Measurements from ENCODE around the gene RMI1.
"Not testable (repeated sequence)": the region's sequence is repeated elsewhere in the genome, so short reads cannot be mapped to it uniquely, and the experiment has no call there.

The RMI1 gene

GRCh38 chr9:83980395-83981125, at the start of gene RMI1:
RMI1 (plus strand) TSS chr9:83980805; CDS start chr9:84000987, 20,182 bp downstream.
- DNase-seq = peak; percentile 97 to 99 (median 99)

- DNase-seq = no peak
These were observed 49.7 kb upstream of the RMI1 start for GRCh38 chr9:83930881-83931280.

DNA sequence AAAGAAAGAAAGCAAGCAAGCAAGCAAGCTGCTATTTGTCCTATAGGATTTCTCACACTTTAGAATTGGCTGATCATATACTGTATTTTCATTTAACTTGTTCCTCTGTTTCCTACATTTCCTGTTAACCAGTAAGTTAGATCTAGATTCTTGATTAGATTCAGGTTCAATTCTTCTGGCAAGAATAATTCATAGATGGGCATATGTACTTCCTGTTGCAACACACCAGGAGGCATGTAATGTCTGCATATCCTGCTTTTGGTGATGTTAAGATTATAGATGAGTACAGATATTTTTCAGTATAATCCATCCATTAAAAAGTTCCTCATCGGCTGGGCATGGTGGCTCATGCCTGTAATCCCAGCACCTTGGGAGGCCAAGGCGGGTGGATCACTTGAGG, 48.6 kb upstream of the RMI1 start:
- DNase-seq = no peak

GRCh38 chr9:83932851-83933250, 47.8 kb upstream of the RMI1 start:
- no peak for DNase-seq

DNA sequence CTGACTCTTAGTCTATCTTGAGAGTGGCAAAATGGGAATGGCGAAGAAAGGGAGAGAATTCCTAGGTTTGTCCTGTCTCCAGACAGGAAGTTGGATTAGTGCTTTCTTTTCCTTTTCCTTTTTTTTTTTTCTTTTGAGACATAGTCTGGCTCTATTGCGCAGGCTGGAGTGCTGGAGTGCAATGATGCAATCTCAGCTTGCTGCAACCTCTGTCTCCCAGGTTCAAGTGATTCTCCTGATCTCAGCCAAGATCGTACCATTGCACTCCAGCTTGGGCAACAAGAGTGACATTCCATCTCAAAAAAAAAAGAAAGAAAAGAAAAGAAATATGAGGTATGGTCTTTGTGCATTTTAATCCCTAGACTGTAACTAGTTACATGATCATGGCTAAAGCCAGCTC, 46.8 kb upstream of the RMI1 start:
- no peak for DNase-seq

DNA sequence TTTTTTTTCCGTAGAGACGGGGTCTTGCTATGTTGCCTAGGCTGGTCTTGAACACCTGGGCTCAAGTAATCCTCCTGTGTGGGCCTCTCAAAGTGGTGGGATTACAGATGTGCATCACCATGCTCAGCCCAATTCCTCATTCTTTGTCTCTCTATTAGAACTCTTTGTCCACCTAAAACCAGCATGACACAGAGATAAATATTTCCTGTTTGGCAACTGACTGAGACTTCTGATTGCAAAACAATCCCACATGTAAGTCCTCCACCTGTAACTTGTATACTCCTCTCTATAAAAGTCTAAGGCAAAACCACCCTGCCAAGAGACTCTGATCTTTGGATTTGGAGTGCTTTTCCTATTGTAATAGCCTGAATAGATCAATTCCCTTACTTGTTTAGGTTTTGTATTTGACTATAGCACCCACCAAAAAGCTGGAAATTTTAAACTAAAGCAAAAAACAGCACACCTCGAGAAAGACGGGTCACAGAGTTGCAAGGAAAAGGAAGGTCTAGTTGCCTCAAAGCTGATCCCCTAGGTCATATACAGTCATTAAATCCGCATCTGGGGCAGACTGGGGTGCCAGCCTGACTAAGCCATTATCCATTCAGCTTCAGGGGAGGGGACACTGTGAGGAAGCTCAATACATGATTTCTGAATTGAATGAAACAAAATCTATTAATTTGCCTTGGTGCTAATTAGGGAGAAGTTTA, 45.9 kb upstream of the RMI1 start:
- no peak for DNase-seq

DNA sequence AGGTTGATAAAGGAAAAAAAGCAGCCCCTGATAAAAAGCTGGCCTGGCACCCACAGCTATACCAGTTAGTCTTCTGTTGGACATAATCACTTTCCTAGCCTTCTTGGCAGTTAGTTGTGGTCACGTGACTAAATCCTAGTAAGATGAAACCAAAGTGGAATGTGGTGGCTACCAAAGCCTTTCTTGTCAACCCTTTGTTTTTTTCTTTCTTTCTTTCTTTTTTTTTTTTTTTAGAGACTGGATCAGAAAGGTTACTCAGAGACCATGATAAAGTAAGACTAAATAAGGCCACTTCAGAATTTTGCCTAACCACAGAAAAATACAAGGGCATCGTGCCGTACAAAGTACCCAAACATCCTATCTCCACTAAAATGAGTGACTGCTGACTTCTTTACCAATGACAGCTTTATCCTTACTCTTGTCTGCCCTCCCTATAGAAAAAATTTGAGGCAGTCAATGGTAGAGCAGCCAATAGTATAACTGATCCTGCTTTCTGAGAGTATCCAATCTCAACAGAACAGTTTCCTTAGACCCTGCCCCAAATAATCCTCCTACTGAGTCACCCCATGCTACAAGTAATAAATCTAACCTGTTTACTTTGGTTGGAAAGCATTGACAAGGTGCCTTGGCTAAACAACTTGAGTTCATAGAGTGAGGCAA, 45.2 kb upstream of the RMI1 start:
- DNase-seq = no peak

- no peak for DNase-seq
These were observed 44.1 kb upstream of the RMI1 start for GRCh38 chr9:83936523-83936922.

GRCh38 chr9:83937861-83938455, 42.6 kb upstream of the RMI1 start:
- DNase-seq = no peak

GRCh38 chr9:83940590-83941303, 39.9 kb upstream of the RMI1 start:
- no peak for DNase-seq

DNA sequence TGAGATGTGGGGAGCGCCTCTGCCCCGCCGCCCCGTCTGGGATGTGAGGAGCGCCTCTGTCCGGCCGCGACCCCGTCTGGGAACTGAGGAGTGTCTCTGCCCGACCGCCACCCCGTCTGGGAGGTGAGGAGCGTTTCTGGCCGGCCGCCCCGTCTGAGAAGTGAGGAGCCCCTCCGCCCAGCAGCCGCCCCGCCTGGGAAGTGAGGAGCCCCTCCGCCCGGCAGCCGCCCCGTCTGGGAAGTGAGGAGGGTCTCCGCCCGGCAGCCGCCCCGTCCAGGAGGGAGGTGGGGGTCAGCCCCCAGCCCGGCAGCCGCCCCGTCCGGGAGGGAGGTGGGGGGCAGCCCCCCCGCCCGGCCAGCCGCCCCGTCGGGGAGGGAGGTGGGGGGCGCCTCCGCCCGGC, 32.5 kb upstream of the RMI1 start:
- DNase-seq = not testable (repeated sequence)

GRCh38 chr9:83956086-83956435, 24.5 kb upstream of the RMI1 start:
- no peak for DNase-seq

DNA sequence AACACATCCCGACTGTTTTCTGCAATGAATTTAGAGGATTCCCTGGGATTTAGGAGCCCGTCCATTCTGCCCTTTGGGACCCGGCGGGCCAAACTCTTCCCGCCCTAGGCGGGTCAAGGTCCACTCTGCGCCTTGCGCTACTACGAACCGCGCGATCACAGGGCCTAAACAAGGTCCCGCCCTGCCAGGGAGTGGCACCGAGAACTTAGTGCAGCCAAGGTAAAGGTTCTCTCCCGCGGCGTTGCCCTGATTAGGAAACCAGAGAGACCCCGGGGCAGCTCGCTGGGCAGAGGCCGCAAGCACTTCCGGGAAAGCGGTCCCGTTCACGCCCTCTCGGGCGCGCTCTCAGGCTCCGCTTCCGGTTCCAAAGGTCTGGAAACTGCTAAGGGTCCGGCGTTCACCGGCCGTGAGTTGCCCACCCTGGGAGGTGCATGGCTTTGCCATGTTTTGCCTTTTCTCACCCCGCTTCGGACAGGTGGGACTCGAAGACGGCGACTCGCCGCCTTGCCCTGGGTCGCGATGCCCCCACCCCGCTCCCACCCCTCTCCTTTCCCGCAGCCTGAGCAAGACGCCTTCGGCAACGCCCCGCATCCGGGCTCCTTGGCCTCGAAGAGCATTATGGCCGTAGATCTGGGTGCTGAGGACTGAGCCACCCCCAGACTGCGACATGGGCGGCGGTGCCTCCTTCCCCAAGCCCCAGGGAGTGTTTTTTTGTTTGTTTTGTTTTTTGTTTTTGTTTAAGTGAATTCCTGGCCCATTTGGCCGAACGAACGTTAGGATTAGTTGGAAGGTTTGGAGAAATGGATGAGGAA, 24.0 kb upstream of the RMI1 start:
- peak; percentile 17 to 37 (median 24) for DNase-seq

DNA sequence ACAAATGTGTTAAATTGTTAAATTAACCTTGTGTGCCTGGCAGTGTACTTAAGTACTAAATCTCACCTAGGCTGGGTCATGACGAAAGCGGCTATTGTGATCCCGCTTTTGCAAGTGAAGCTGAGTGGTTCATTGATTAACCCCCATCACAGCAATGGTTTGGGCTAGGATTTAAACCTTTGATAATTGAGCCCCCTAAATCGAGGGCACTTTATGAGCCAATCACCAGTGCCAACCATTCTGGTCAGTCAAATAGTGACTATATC, 23.4 kb upstream of the RMI1 start:
- DNase-seq = no peak

DNA sequence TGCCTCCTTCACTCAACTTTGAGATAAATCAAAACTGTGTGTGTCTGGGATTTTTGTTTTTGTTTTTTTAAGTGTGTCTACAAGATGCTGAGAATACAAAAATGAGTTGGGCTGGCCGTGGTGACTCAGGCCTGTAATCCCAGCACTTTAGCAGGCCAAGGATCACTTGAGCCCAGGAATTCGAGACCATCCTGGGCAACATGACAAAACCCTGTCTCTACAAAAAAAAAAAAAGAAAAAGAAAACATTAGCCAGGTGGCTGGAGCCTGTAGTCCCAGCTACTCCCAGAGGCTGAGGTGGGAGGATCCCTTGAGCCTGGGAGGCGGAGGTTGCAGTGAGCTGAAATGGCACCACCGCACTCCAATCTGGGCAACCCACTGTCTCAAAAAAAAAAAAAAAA, 21.5 kb upstream of the RMI1 start:
- no peak for DNase-seq

DNA sequence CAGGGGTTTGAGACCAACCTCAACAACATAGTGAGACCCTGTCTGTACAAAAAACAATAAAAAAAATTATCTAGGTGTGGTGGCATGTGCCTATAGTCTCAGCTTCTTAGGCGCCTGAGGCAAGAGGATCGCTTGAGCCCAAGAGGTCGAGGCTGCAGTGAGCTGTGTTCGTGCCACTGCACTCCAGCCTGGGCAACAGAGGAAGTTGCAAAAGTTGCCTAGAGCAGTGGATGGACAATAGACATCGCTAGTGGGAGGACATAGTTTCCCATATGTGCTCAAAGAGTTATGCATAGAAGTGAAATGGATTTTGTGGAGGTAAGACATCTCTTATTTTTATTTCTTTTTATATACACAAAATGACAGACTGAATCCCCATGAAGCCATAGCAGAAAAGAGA, 19.6 kb upstream of the RMI1 start:
- DNase-seq = no peak

GRCh38 chr9:83962165-83962564, 18.4 kb upstream of the RMI1 start:
- no peak for DNase-seq

- no peak for DNase-seq
These were observed 15.6 kb upstream of the RMI1 start for GRCh38 chr9:83964973-83965349.

GRCh38 chr9:83965350-83966208, 15.0 kb upstream of the RMI1 start:
- DNase-seq = no peak

DNA sequence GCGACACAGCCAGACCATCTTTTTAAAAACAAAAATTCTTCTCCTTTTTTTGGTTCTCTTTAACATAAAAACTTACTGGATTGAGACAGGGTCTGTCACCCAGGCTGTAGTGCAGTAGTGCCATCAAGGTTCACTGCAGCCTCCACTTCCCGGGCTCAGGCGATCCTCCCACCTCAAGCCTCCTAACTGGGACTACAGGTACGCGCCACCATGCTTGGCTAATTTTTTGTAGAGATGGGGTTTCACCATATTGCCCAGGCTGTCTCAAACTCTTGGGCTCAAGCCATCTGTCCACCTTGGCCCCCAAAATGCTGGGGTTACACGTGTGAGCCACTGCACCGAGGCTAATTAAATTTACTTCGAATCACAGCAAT, 14.4 kb upstream of the RMI1 start:
- no peak for DNase-seq

- no peak for DNase-seq
These were observed 13.5 kb upstream of the RMI1 start for GRCh38 chr9:83967073-83967472.

DNA sequence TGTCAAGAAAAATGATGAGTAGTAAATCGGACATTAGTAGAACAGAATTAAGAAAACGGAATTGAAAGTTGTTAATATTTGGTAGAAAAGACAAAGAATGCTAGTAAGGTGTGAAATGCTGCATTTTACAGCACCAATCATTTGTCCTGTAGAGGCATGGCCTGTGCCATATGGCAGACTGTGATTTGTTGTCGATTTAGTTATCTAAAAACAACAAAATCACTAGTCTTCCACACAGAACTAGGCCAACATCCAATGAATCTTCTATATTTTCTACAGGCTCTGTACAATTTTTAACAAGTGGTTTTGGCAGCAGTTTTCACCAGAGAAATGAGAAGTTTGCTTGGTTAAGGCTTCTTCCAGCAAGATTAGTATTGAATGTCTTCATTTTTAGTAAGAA, 11.0 kb upstream of the RMI1 start:
- DNase-seq = no peak
